Measurements from ENCODE around the gene SZT2. TPM values are rescaled to one million over a fixed set of nuclear protein-coding genes. Genes with fewer than 3 reads are reported as not detected.

Gene SZT2
- total RNA-seq, 1 donor from 2014 or later: 11.0 TPM

DNA sequence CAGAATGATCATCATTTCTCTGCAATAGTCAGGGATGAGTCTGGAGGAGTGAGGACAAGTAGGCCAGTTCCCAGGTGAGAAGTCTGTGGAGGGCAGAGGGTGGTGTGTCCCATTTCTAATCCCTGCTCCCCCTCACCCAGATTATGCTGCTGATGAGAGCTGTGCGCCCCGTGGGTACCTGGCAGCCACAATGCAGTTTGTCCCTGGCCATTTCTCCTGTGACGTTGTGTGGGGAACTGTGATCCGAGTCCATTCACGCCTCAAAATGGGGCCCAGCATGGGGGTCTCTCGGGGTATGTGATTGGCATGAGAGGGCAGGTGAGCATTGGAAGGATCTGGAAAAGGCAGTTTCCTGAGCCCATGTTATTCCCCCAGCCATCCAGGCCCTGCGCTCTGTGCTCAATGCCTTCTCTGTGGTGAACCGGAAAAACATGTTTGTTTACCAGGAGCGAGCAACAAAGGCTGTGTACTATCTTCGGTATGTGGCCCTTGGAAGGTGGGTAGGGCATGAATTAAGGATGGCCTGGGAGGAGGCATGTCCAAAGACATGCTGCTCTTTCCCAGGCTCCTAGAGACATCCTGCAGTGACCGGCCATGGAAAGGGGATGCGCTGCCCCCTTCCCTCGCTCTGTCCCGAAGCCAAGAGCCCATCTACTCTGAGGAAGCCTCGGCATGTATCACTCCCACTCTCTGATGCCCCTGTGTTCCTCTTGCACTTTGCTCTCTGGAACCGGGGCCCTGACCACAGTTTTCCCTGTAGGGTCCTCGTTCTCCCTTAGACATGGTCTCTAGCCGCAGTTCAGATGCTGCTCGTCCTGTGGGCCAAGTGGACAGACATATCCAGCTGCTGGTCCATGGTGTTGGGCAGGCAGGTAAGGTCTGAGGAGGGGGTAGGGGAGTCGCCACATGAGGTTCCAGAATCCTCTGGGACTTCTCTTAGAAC lies 47.6 kb downstream of the SZT2 start:
- H3F3A ChIP-seq (ENCODE audit: low read depth): no peaks in the 10 kb centered on the region
- no peak overlapping the region for H3K4me3 ChIP-seq
- no peaks in the 10 kb centered on the region for H3K4me1 ChIP-seq
- no peaks in the 10 kb centered on the region for H4K20me1 ChIP-seq (ENCODE audit: low read depth)
- H3K9me3 ChIP-seq (ENCODE audit: low read depth): no peaks in the 10 kb centered on the region
- no peak overlapping the region for H3K9ac ChIP-seq
- H3K9me3 Mint-ChIP-seq: no peaks in the 10 kb centered on the region
- H3K79me2 ChIP-seq (ENCODE audit: low read depth): no peaks in the 10 kb centered on the region
- no peaks in the 10 kb centered on the region for H3K36me3 ChIP-seq
- H3K4me3 Mint-ChIP-seq: peak overlapping the region; percentile 46
- H3K27ac Mint-ChIP-seq: peak overlapping the region; percentile 74
- peaks cover 18% of the 10 kb centered on the region for H3K36me3 Mint-ChIP-seq
- H3K27me3 Mint-ChIP-seq (ENCODE audit: insufficient read depth, low read depth): peaks cover 6% of the 10 kb centered on the region
- no peak overlapping the region for H2AFZ ChIP-seq (replicated peaks)
- TF ChIP-seq EZH2phosphoT487 (IDR thresholded peaks at IDR 0.05) (no peak), EZH2 (IDR thresholded peaks at IDR 0.05) (no peak)
- TF ChIP-seq, protein P1, sequence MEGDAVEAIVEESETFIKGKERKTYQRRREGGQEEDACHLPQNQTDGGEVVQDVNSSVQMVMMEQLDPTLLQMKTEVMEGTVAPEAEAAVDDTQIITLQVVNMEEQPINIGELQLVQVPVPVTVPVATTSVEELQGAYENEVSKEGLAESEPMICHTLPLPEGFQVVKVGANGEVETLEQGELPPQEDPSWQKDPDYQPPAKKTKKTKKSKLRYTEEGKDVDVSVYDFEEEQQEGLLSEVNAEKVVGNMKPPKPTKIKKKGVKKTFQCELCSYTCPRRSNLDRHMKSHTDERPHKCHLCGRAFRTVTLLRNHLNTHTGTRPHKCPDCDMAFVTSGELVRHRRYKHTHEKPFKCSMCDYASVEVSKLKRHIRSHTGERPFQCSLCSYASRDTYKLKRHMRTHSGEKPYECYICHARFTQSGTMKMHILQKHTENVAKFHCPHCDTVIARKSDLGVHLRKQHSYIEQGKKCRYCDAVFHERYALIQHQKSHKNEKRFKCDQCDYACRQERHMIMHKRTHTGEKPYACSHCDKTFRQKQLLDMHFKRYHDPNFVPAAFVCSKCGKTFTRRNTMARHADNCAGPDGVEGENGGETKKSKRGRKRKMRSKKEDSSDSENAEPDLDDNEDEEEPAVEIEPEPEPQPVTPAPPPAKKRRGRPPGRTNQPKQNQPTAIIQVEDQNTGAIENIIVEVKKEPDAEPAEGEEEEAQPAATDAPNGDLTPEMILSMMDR (IDR thresholded peaks at IDR 0.05): no peak
- no peak overlapping the region for H3K27ac ChIP-seq
- H3K4me1 Mint-ChIP-seq: peaks cover 33% of the 10 kb centered on the region
- no peak for DNase-seq (ENCODE audit: low spot score)
- H3K4me2 ChIP-seq: no peak overlapping the region
- H3K27me3 ChIP-seq: no peaks in the 10 kb centered on the region

DNA sequence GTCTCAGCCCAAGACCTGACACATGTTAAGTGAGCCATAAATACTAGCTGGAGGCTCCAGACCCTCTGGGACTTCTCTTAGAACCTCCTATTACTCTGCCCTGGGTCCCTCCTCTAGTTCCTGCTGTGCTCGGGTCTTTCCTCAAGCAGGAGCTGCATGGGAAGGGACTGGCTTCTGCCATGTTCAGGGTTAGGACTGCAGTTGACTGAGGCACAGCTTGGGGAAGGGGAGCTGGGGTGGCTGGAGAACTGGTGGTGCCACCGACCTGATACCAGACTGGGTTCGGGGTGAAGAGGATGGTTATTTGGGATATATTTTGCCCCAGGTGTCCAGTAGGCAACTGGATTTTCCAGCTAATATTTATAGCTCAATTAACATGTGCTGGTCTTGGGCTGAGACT lies 48.3 kb downstream of the SZT2 start:
- H3K36me3 Mint-ChIP-seq: peaks cover 20% of the 10 kb centered on the region
- no peaks in the 10 kb centered on the region for H3K9me3 Mint-ChIP-seq
- H3K36me3 ChIP-seq: no peaks in the 10 kb centered on the region

DNA sequence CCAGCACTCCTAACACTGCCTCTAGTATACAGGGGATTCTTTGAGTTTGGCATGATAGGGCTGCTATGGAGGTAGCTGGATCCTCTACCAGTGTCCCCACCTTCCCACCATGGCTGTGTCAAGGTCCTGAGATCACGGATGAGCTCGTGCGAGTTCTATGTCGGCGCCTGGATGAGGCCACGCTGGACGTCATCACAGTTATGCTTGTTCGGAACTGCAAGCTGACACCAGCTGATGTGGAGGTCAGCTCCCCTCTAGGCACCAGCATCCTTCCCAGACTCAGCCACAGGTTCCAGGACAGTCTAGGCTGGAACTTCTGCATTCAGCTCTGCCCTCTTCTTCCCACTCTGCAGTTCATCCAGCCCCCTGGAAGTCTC lies 48.9 kb downstream of the SZT2 start:
- no peak for DNase-seq (ENCODE audit: low spot score)
- Histone ChIP-seq H3K79me2 (ENCODE audit: low read depth) (no peaks in the 10 kb centered on the region), H3K4me3 (no peak overlapping the region), H4K20me1 (ENCODE audit: low read depth) (no peaks in the 10 kb centered on the region), H3F3A (ENCODE audit: low read depth) (no peaks in the 10 kb centered on the region), H3K4me2 (no peak overlapping the region), H3K4me1 (no peaks in the 10 kb centered on the region), H3K27ac (no peak overlapping the region), H2AFZ (replicated peaks) (no peak overlapping the region), H3K27me3 (no peaks in the 10 kb centered on the region), H3K9me3 (ENCODE audit: low read depth) (no peaks in the 10 kb centered on the region), H3K36me3 (no peaks in the 10 kb centered on the region), H3K9ac (no peak overlapping the region)
- H3K27me3 Mint-ChIP-seq (ENCODE audit: insufficient read depth, low read depth): peaks cover 3% of the 10 kb centered on the region
- no peak overlapping the region for H3K4me3 Mint-ChIP-seq
- peaks cover 33% of the 10 kb centered on the region for H3K4me1 Mint-ChIP-seq
- H3K27ac Mint-ChIP-seq: no peak overlapping the region
- TF ChIP-seq, protein P1 (IDR thresholded peaks at IDR 0.05): no peak
- TF ChIP-seq EZH2 (IDR thresholded peaks at IDR 0.05) (no peak), EZH2phosphoT487 (IDR thresholded peaks at IDR 0.05) (no peak)
- peaks cover 24% of the 10 kb centered on the region for H3K36me3 Mint-ChIP-seq
- no peaks in the 10 kb centered on the region for H3K9me3 Mint-ChIP-seq

More for the DNA sequence above, 48.3 kb downstream of the SZT2 start:
- no peaks in the 10 kb centered on the region for H3K9me3 ChIP-seq (ENCODE audit: low read depth)
- peak overlapping the region; percentile 25 for H3K27ac Mint-ChIP-seq
- no peaks in the 10 kb centered on the region for H3K27me3 ChIP-seq
- H2AFZ ChIP-seq (replicated peaks): no peak overlapping the region
- H3F3A ChIP-seq (ENCODE audit: low read depth): no peaks in the 10 kb centered on the region
- no peak overlapping the region for H3K9ac ChIP-seq
- no peak for TF ChIP-seq EZH2 (IDR thresholded peaks at IDR 0.05)
- no peak for TF ChIP-seq EZH2phosphoT487 (IDR thresholded peaks at IDR 0.05)
- TF ChIP-seq, protein P1 (IDR thresholded peaks at IDR 0.05): no peak
- H3K4me3 Mint-ChIP-seq: no peak overlapping the region
- H3K27me3 Mint-ChIP-seq (ENCODE audit: insufficient read depth, low read depth): peaks cover 3% of the 10 kb centered on the region
- no peak overlapping the region for H3K27ac ChIP-seq
- no peak overlapping the region for H3K4me3 ChIP-seq
- H3K4me2 ChIP-seq: no peak overlapping the region
- H4K20me1 ChIP-seq (ENCODE audit: low read depth): no peaks in the 10 kb centered on the region
- H3K79me2 ChIP-seq (ENCODE audit: low read depth): no peaks in the 10 kb centered on the region
- peaks cover 33% of the 10 kb centered on the region for H3K4me1 Mint-ChIP-seq
- no peak for DNase-seq (ENCODE audit: low spot score)
- H3K4me1 ChIP-seq: no peaks in the 10 kb centered on the region
